EH (cell line): Measurements from ENCODE around the gene SUSD3.
A peak's percentile ranks its signal among the peaks of the same experiment; 100 is the strongest.
"Not testable (repeated sequence)": the region's sequence is repeated elsewhere in the genome, so short reads cannot be mapped to it uniquely, and the experiment has no call there.

Experiments used
- DNase-seq: peaks from one replicate; pipeline ENCODE4 v3.0.0-alpha.2; 2015; ENCODE audit warnings: low read depth

SUSD3 gene

GRCh38 chr9:93112116-93112863 is 53.8 kb downstream of the SUSD3 start:
- no peak for DNase-seq

- no peak for DNase-seq
Observed at GRCh38 chr9:93112864-93113389, 54.4 kb downstream of the SUSD3 start.

GRCh38 chr9:93114169-93114983 is 55.9 kb downstream of the SUSD3 start:
- no peak for DNase-seq

GRCh38 chr9:93114984-93115335 is 56.5 kb downstream of the SUSD3 start:
- DNase-seq: no peak

GRCh38 chr9:93115486-93116071 is 57.1 kb downstream of the SUSD3 start:
- DNase-seq: no peak

DNA sequence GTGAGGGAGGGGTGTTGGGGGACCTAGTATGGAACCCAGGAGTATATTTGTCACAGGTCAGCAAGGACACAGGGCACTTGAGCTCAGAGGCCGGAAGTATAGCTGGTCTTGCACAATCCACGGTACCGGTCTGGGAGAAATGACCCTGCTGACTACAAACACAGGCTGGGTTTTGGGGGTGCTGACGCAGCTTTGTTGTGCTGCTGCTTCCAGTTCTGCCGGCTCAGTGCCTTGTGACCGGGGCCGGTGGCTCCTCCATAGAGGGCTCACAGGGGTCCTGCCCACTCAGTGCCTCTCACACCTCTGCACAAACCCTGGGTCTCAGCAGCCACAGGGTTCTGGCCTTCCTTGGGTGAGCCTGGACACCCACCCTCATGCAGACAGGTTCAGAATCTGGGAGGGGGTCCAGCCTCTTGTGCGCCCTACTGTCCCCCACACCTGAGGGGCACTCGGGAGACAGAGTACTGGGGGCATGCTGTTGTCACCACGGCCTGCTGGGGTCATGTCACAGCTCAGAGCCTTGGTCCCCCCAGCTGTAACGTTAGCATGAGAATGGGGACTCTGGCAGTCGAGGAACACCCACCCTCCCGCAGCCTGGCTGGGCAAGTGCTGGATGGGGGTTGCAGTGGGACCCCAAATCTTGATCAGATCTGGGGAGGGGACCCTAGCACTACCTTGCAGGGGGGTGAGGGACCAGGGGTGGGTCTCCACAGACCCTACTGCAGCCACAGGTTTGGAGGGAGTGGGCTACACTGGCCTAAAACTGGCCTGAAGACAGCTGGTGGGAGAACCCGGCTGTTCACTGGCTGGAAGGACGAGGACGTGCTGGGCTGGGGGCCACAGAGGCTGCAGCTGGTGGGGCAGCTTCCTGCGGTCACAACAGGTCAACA is 57.8 kb downstream of the SUSD3 start:
- peak; percentile 56 for DNase-seq

- DNase-seq: not testable (repeated sequence)
Observed at GRCh38 chr9:93117521-93117920, 59.0 kb downstream of the SUSD3 start.

GRCh38 chr9:93117924-93118862 is 59.7 kb downstream of the SUSD3 start:
- no peak for DNase-seq

DNA sequence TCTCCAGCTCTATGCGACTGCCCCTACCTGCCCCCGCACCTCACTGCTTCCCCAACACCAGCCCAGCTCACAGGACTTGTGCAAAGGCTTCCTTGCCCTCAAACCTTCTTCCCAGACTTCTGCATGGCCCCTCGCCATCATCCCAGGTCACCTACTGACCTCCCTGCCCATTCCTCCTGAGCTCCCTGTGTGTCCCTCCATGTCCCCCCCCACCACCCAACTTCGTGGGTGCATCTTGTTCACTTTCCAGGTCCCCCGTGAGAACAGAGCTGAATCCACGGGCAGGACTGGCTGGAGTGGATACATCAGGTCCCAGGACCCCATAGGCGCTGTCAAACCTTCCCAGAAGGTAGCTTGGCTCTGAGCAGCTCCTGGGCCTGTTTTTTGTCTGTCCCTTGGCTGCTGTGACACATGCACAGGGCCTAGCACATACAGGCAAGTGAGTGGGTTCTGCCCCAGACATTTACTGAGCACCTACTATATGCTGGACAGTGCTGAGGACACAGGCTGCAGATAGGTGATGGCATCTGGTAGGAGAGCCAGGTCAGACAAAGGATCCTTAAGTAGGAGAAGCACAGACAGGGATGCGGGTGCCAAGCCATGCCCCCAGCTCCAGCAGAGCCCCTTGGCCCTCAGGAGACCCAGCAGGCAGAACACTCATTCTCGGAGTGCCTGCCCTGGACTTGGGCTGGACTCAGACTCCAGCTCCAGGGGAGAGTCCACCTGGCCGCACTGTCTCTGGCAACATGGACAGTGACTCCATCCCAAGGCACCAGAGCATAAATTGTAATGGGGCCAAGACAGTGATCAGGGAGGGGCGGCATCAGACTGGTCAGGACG is 60.6 kb downstream of the SUSD3 start:
- no peak for DNase-seq

- DNase-seq: no peak
Observed at GRCh38 chr9:93119703-93119952, 61.1 kb downstream of the SUSD3 start.

GRCh38 chr9:93119953-93120845 is 61.7 kb downstream of the SUSD3 start:
- DNase-seq: peak; percentile 95

DNA sequence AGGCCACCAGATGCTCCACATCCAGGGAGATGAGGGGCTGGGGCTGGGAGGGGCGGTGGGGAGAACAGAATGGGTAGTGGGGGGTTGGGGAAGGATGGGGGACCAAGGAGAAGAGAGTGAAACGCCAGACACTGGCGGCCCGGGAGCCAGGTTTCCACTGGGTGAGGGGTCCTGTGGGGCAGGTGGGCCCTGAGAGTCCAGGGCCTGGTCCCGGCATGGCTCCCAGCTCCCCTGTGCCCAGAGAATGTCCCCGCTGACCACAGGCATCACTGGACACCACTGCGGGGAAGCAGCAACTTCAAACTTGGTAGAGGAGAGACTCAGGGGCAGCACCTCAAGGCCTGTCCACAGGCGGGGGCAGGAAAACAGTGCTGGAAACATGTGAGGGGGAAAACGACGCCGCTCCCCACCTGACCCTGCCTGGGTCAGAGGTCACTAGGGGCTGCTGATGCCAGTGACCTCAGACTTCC is 62.4 kb downstream of the SUSD3 start:
- DNase-seq: no peak

GRCh38 chr9:93121316-93122241 is 63.1 kb downstream of the SUSD3 start:
- no peak for DNase-seq

DNA sequence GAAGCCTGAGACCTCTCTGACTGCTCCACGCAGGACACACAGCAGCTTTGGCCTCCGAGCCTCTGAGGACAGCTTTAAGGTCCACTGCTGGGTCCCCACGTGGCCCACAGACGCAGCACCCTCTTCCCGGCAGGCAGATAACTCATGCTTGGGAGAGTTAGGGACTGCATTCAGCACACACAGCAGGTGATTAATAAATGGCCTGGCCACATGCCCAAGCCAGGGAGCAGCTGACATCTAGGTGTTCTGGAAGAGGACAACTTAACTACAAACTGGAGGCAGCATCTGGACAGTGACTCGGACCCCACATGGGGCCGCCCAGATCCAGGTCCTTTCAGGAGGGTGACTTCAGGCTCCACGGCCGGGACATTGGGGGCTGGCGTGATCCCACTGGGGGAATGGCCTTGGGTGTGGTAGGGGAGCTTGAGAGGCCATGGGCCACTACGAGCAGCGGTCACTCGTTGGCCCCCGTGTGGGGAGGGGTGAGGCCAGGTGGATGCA is 64.3 kb downstream of the SUSD3 start:
- DNase-seq: no peak

- DNase-seq: no peak
Observed at GRCh38 chr9:93123561-93124283, 65.2 kb downstream of the SUSD3 start.

GRCh38 chr9:93124793-93125192 is 66.3 kb downstream of the SUSD3 start:
- DNase-seq: no peak

DNA sequence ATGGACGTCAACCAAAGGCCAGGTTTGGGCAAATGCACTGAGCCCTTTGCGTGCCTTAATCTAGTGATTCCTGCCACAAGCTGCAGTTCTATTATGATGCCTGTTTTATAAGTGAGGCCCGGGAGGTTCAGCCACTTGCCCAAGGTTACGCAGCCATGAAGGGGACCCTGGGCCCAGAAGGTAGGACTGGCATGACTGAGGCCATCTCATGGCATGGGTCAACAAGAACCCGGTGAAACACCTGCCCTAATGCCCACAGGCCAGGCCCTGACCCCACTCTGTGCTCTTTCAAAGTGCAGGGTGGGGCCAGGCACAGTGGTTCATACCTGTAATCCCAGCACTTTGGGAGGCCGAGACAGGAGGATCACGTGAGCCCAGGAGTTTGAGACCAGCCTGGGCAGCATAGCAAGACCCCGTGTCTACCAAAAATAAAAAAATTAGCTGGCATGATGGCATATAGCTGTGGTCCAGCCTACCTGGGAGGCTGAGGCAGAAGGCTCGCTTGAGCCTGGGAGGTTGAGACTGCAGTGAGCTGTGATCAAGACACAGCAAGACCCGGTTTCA is 66.9 kb downstream of the SUSD3 start:
- no peak for DNase-seq
